Stimulated activated CD8-positive, alpha-beta memory T cell treated with anti-CD3 and anti-CD28 coated beads, Interleukin-15, amount 100 ng/mL, for 24 hours (primary cell): ENCODE results near the gene SLC29A1.
"Not testable (repeated sequence)": the region's sequence is repeated elsewhere in the genome, so short reads cannot be mapped to it uniquely, and the experiment has no call there.

Experiments used
- DNase-seq: peaks from one replicate; pipeline ENCODE4 v3.0.0-alpha.2; 2020; ENCODE audit warnings: low read depth

Gene SLC29A1

GRCh38 chr6:44194326-44194725 lies 29.1 kb upstream of the SLC29A1 start:
- no peak for DNase-seq

- not testable (repeated sequence) for DNase-seq
These were observed 27.0 kb upstream of the SLC29A1 start for GRCh38 chr6:44196351-44196750.

GRCh38 chr6:44198684-44199083 lies 24.7 kb upstream of the SLC29A1 start:
- DNase-seq: no peak

- no peak for DNase-seq
These were observed 23.5 kb upstream of the SLC29A1 start for GRCh38 chr6:44199883-44200282.

- no peak for DNase-seq
These were observed 22.2 kb upstream of the SLC29A1 start for GRCh38 chr6:44201200-44201599.

GRCh38 chr6:44201638-44202303 lies 21.6 kb upstream of the SLC29A1 start:
- no peak for DNase-seq

GRCh38 chr6:44202332-44202971 lies 20.9 kb upstream of the SLC29A1 start:
- DNase-seq: no peak

GRCh38 chr6:44202972-44203750 lies 20.2 kb upstream of the SLC29A1 start:
- no peak for DNase-seq

- no peak for DNase-seq
These were observed 19.4 kb upstream of the SLC29A1 start for GRCh38 chr6:44203955-44204354.

- DNase-seq: no peak
These were observed 15.4 kb upstream of the SLC29A1 start for GRCh38 chr6:44207966-44208365.

GRCh38 chr6:44211284-44211683 lies 12.1 kb upstream of the SLC29A1 start:
- no peak for DNase-seq

GRCh38 chr6:44214307-44214706 lies 9.1 kb upstream of the SLC29A1 start:
- DNase-seq: no peak

- DNase-seq: no peak
These were observed 6.6 kb upstream of the SLC29A1 start, which contains the start of gene MYMX for GRCh38 chr6:44216677-44217331. MYMX (plus strand) TSS chr6:44216926; CDS start chr6:44217472, 546 bp downstream.

- no peak for DNase-seq
These were observed 5.9 kb upstream of the SLC29A1 start for GRCh38 chr6:44217332-44218143.

- DNase-seq: no peak
These were observed 4.2 kb upstream of the SLC29A1 start for GRCh38 chr6:44219053-44219814.

- DNase-seq: no peak
These were observed 3.3 kb upstream of the SLC29A1 start for GRCh38 chr6:44219815-44220784.

GRCh38 chr6:44220913-44221290 lies 2.5 kb upstream of the SLC29A1 start:
- DNase-seq: no peak

- no peak for DNase-seq
These were observed 2.0 kb upstream of the SLC29A1 start for GRCh38 chr6:44221291-44221960.

GRCh38 chr6:44221961-44222335 lies 1.4 kb upstream of the SLC29A1 start:
- no peak for DNase-seq
